Measurements from ENCODE around the gene GRXCR2. TPM values are rescaled to one million over a fixed set of nuclear protein-coding genes. Genes with fewer than 3 reads are reported as not detected.

GRXCR2 gene
- total RNA-seq, 1 donor: 0.09 TPM

DNA sequence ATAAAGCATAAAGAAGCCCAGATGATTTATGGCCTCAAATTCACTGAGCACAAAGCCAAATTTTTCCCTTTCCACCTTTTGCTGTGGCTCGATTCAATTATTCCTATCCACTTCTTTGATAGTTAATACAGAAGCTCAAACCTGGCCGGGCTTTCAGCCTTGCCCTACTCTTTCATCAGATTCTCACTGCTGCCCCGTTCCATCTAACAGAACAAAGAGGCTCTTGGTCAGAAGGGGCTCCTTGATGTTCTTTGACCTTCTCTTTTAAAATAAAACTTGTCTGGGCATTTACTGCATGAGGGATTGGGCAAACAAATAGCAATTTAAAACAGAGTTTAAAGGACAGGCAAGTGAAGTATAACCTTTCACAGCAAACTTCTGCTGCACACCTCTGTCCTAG, 9.8 kb downstream of the GRXCR2 start:
- no peak overlapping the region for H3K4me3 ChIP-seq (ENCODE audit: low read depth, low read length)
- no peak for TF ChIP-seq CTCF (IDR thresholded peaks at IDR 0.05; ENCODE audit: insufficient read depth, low read length)
- DNase-seq (ENCODE audit: low read depth): no peak

DNA sequence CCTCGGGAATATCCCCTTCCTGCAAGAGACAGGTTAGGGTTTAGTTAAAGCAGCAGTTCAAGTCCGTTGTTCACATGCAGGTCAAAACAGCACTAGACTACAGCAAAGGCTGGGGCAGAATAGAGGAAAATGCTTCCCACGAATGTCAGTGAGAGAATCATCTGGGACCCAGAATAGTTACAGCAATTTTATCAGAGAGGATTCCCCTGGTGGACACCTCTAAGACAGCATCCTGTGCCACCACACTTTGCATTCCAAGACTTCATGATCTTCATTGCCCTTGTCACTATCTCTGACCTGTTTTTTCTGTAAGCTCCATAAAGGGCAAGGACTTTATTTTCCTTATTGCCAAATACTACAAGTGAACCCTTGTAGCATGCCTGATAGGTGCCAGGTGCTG, 12.9 kb downstream of the GRXCR2 start:
- TF ChIP-seq CTCF (IDR thresholded peaks at IDR 0.05; ENCODE audit: insufficient read depth, low read length): no peak
- H3K4me3 ChIP-seq (ENCODE audit: low read depth, low read length): no peak overlapping the region
- no peak for DNase-seq (ENCODE audit: low read depth)

DNA sequence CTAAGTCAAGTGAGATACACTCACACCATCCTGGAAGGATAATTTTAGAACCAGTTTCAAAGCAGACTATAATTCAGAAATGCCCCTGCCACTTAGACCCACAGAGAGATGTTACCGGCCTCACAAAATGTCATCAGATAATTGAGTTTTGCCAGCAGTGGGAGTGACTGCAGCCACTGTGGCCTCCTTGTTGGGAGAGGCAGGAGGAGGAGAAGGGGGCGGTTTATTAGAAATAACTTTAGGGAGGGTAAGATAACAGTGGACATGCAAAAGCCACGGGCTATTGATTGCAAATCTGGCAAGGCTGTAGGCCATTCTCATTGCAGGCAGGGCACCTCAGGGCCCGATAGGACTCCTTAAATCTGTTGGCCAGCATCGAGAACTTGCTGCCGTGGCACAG, 13.4 kb downstream of the GRXCR2 start:
- no peak for DNase-seq (ENCODE audit: low read depth)
- no peak overlapping the region for H3K4me3 ChIP-seq (ENCODE audit: low read depth, low read length)
- TF ChIP-seq CTCF (IDR thresholded peaks at IDR 0.05; ENCODE audit: insufficient read depth, low read length): no peak

DNA sequence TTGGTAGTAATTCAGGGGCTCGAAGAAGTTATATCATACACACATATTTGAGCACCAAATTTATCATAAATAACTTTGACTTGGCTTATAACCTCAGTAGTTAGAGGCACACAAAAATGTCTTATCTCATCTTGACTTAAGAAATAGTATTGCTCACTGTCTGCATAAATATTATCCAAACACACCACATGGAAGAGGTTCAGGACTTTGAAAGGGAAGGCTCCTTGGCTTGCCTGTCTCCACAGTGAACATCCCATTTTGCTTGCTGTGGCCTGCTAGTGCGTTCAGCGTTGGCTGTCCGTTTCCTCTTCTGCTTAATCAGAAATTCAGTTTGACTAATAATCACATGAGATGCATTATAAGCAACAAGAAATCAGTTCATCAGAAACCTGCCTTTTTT, 13.9 kb downstream of the GRXCR2 start:
- peak; percentile 78 for DNase-seq (ENCODE audit: low read depth)
- TF ChIP-seq CTCF (IDR thresholded peaks at IDR 0.05; ENCODE audit: insufficient read depth, low read length): no peak
- no peak overlapping the region for H3K4me3 ChIP-seq (ENCODE audit: low read depth, low read length)

DNA sequence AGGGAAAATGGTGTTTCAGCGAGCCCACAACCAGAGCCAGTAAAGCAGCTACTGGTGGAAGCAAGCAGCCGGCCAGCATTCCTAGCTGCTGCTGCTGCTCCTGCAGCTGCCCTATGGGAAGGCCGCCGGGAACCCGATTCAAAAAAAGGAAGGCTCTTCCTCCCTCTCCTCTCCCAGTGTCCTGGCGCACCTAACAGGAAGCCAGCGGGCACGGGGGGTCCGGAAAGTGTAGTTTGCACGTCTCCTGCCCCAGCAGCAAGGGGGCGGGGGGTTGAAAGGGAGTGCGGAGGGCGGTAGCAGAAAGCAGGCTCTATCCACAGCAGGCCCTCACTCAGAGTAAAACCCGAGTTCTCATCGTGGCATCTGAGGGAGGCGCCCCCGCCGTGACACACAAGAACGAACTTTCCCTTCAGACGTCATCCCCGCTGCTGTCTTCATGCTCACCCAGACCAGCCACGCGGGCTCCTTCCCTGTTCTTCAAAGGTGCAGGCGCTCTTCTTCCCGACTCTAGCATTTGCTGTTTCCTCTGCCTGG, 16.5 kb downstream of the GRXCR2 start:
- DNase-seq (ENCODE audit: low read depth): peak; percentile 36
- no peak overlapping the region for H3K4me3 ChIP-seq (ENCODE audit: low read depth, low read length)
- peak; percentile 29 for TF ChIP-seq CTCF (IDR thresholded peaks at IDR 0.05; ENCODE audit: insufficient read depth, low read length)

DNA sequence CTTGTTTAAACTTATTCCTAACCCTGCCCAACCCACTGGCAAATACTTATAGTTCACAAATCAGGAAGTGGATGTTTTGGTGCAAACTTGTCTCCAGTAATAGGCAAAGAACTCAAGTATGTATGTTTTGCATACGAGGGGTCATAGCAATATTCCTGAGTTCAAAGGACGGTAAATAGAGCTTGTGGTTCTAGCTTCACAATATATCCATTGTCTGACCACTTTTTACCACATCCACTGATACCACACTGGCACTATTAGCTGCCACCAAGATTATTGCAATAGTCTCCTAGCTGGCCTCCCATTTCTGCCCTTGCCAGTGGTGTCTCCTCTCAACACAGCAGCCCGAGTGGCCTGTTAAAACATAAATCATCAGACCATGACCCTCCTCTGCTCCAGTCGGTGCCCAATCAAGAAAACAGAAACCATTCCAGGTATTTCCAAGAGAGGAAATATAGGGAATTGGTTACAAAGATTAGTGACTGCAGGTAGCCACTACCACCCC, 17.0 kb downstream of the GRXCR2 start:
- no peak for DNase-seq (ENCODE audit: low read depth)
- no peak overlapping the region for H3K4me3 ChIP-seq (ENCODE audit: low read depth, low read length)
- no peak for TF ChIP-seq CTCF (IDR thresholded peaks at IDR 0.05; ENCODE audit: insufficient read depth, low read length)

DNA sequence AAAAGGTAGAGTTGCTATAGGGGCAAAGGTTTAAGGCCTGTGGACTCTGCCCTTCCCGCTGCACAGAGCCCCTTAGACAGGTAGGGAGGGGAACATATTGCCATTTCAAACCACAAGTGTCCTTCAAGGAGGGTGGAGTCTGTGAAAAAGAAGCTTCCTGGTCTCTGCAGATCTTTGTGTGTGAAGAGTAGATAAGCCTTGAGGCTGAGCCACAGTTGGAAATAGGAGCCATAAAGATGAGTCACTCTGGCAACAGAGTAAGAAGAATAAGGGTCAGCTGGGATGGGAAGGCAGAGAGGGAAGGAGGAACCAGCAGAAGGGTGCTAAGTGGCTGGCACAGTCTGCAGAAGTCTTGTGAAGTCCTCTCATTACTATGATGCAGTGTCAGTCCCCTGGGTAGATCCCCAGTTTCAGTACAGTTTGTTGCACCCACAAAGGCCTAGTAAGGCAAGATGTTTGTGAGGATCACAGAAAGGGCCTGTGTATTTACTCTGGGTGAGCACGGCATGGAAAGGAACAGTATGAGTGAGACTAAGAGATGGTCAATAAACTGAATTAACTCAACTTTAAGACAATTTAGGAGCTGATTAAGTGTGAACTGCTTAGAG, 18.1 kb downstream of the GRXCR2 start:
- TF ChIP-seq CTCF (IDR thresholded peaks at IDR 0.05; ENCODE audit: insufficient read depth, low read length): no peak
- H3K4me3 ChIP-seq (ENCODE audit: low read depth, low read length): no peak overlapping the region
- DNase-seq (ENCODE audit: low read depth): peak; percentile 86
